Measurements from ENCODE around the gene C20orf202. TPM values are rescaled to one million over a fixed set of nuclear protein-coding genes. Genes with fewer than 3 reads are reported as not detected.

C20orf202 gene
- total RNA-seq, 1 experiment from 2014 or later = 0.22 TPM

- ATAC-seq = no peak
Measured at GRCh38 chr20:1191299-1191698, 12.0 kb upstream of the C20orf202 start.

GRCh38 chr20:1195226-1195625, 8.0 kb upstream of the C20orf202 start:
- POLR2A ChIA-PET = no interaction called here
- CTCF ChIA-PET = no interaction called here
- H3K4me3 Mint-ChIP-seq = no peak overlapping the region
- no peak for DNase-seq (ENCODE audit: low spot score)
- no peak for ATAC-seq
- H3K36me3 Mint-ChIP-seq = no peaks in the 10 kb centered on the region
- no peak overlapping the region for H3K27ac Mint-ChIP-seq
- H3K9me3 Mint-ChIP-seq = no peaks in the 10 kb centered on the region
- no peaks in the 10 kb centered on the region for H3K4me1 Mint-ChIP-seq
- no peak for TF ChIP-seq RORB (CRISPR knock-in tag; IDR thresholded peaks at IDR 0.05)
- TF ChIP-seq FOXJ3 (CRISPR knock-in tag; IDR thresholded peaks at IDR 0.05; ENCODE audit: borderline replicate concordance) = no peak
- TF ChIP-seq E2F1 (CRISPR knock-in tag; IDR thresholded peaks at IDR 0.05) = no peak
- TF ChIP-seq SOX15 (CRISPR knock-in tag; IDR thresholded peaks at IDR 0.05) = no peak
- TF ChIP-seq TEAD1 (CRISPR knock-in tag; IDR thresholded peaks at IDR 0.05) = no peak
- TF ChIP-seq SMAD3 (CRISPR knock-in tag; IDR thresholded peaks at IDR 0.05; ENCODE audit: borderline replicate concordance) = no peak
- no peak for TF ChIP-seq USF2 (CRISPR knock-in tag; IDR thresholded peaks at IDR 0.05)
- TF ChIP-seq GRHL2 (CRISPR knock-in tag; IDR thresholded peaks at IDR 0.05; ENCODE audit: insufficient replicate concordance, severe bottlenecking) = no peak
- no peak for TF ChIP-seq ELF4 (CRISPR knock-in tag; IDR thresholded peaks at IDR 0.05; ENCODE audit: low read depth)
- H3K27me3 Mint-ChIP-seq (ENCODE audit: low read depth) = peaks cover 44% of the 10 kb centered on the region

More at GRCh38 chr20:1191299-1191698, 12.0 kb upstream of the C20orf202 start:
- Mint-ChIP-seq H3K4me1 (peaks cover 9% of the 10 kb centered on the region), H3K36me3 (no peaks in the 10 kb centered on the region), H3K27ac (no peak overlapping the region), H3K27me3 (ENCODE audit: low read depth) (peaks cover 42% of the 10 kb centered on the region), H3K4me3 (no peak overlapping the region), H3K9me3 (no peaks in the 10 kb centered on the region)
- POLR2A ChIA-PET = no interaction called here
- CTCF ChIA-PET = no interaction called here
- no peak for DNase-seq (ENCODE audit: low spot score)
- TF ChIP-seq ZNF512 (CRISPR knock-in tag; IDR thresholded peaks at IDR 0.05; ENCODE audit: borderline replicate concordance) (no peak), E2F1 (CRISPR knock-in tag; IDR thresholded peaks at IDR 0.05) (no peak), ERG (CRISPR knock-in tag; IDR thresholded peaks at IDR 0.05) (no peak), NFYB (CRISPR knock-in tag; conservative IDR thresholded peaks at IDR 0.05; ENCODE audit: low read depth) (no peak), ZNF671 (CRISPR knock-in tag; IDR thresholded peaks at IDR 0.05) (no peak)

- no peaks in the 10 kb centered on the region for H3K36me3 Mint-ChIP-seq
- H3K27ac Mint-ChIP-seq = no peak overlapping the region
- no peak for DNase-seq (ENCODE audit: low spot score)
- H3K27me3 Mint-ChIP-seq (ENCODE audit: low read depth) = peaks cover 33% of the 10 kb centered on the region
- POLR2A ChIA-PET = no interaction called here
- no peak overlapping the region for H3K4me3 Mint-ChIP-seq
- H3K9me3 Mint-ChIP-seq = no peaks in the 10 kb centered on the region
- CTCF ChIA-PET = interaction anchor here (1.3 kb wide), 1 partner anchor 10 kb away, joined by 3 read pairs; no protein-coding TSS in a partner anchor
- no peaks in the 10 kb centered on the region for H3K4me1 Mint-ChIP-seq
- no peak for ATAC-seq
- TF ChIP-seq TEAD1 (CRISPR knock-in tag; IDR thresholded peaks at IDR 0.05) (no peak), JAZF1 (CRISPR knock-in tag; IDR thresholded peaks at IDR 0.05) (no peak), FOXP1 (CRISPR knock-in tag; IDR thresholded peaks at IDR 0.05; ENCODE audit: borderline replicate concordance) (no peak), IRF1 (CRISPR knock-in tag; IDR thresholded peaks at IDR 0.05) (no peak), NR3C1 (CRISPR knock-in tag; conservative IDR thresholded peaks at IDR 0.05; ENCODE audit: low read depth) (no peak), ESRRA (CRISPR knock-in tag; IDR thresholded peaks at IDR 0.05; ENCODE audit: borderline replicate concordance) (no peak), ZNF263 (CRISPR knock-in tag; IDR thresholded peaks at IDR 0.05; ENCODE audit: low read depth) (no peak), AFF4 (CRISPR knock-in tag; IDR thresholded peaks at IDR 0.05; ENCODE audit: borderline replicate concordance) (no peak), NFE2L1 (CRISPR knock-in tag; IDR thresholded peaks at IDR 0.05) (no peak), RORB (CRISPR knock-in tag; IDR thresholded peaks at IDR 0.05) (no peak), MAX (CRISPR knock-in tag; IDR thresholded peaks at IDR 0.05) (no peak)
Measured at GRCh38 chr20:1196634-1197033, 6.6 kb upstream of the C20orf202 start.

Data from WTC11 (cell line).